GM12878 (cell line): ENCODE data around the gene B3GAT2.

ENCODE experiments used
- ATF3 ChIP-seq: IDR thresholded peaks from 2 replicates; pipeline ENCODE4 v1.6.1; 2011; ENCODE audit warnings: low read depth, mild to moderate bottlenecking, low read length, moderate library complexity, borderline replicate concordance; ENCODE audit errors: extremely low read depth
- CREB1 ChIP-seq: IDR thresholded peaks from 2 replicates; pipeline ENCODE4 v1.6.1; 2012; ENCODE audit warnings: low read depth, mild to moderate bottlenecking, inconsistent platforms
- CTCF ChIP-seq, 3 experiments: IDR thresholded peaks in 2 of 3; conservative IDR thresholded peaks in 1 of 3; 2 replicates each; pipeline ENCODE4 v1.5.1; 2011; ENCODE audit warnings: low read depth in 3 of 3, low read length in 3 of 3, mild to moderate bottlenecking in 3 of 3, control low read depth in 2 of 3, moderate library complexity in 2 of 3, inconsistent platforms in 1 of 3, mixed read lengths in 1 of 3; ENCODE audit not compliant: control insufficient read depth in 2 of 3, insufficient read depth in 1 of 3; ENCODE audit errors: extremely low read depth in 1 of 3
- EP300 ChIP-seq, 2 experiments: fragments of 150-350 bp in 1 of 2; IDR thresholded peaks; 2 replicates each; pipeline ENCODE4 v1.6.1; 2011 to 2012; ENCODE audit warnings: low read depth in 2 of 2, low read length in 2 of 2, borderline replicate concordance in 1 of 2, improper control_type of control experiment in 1 of 2, inconsistent platforms in 1 of 2; ENCODE audit not compliant: control insufficient read depth in 1 of 2
- HDGF ChIP-seq: fragments of 450-650 bp; IDR thresholded peaks from 2 replicates; pipeline ENCODE4 v1.6.1; 2016; ENCODE audit warnings: antibody characterized with exemption
- NBN ChIP-seq: fragments of 450-650 bp; IDR thresholded peaks from 2 replicates; pipeline ENCODE4 v1.6.1; 2016
- PML ChIP-seq: IDR thresholded peaks from 2 replicates; pipeline ENCODE4 v1.6.1; 2012; ENCODE audit warnings: low read length, inconsistent platforms
- POLR2A ChIP-seq: IDR thresholded peaks from 2 replicates; pipeline ENCODE4 v1.6.1; 2011; ENCODE audit warnings: low read depth, mild to moderate bottlenecking, low read length
- POLR2AphosphoS5 ChIP-seq: IDR thresholded peaks from 2 replicates; pipeline ENCODE4 v1.6.1; 2011; ENCODE audit warnings: mild to moderate bottlenecking, low read length, inconsistent platforms
- TCF3 ChIP-seq: IDR thresholded peaks from 2 replicates; pipeline ENCODE4 v1.6.1; 2012; ENCODE audit warnings: low read depth, mild to moderate bottlenecking, low read length, borderline replicate concordance; ENCODE audit not compliant: insufficient read depth
- ZBTB33 ChIP-seq: fragments of 450-650 bp; IDR thresholded peaks from 2 replicates; pipeline ENCODE4 v1.6.1; 2017; ENCODE audit warnings: mild to moderate bottlenecking

DNA sequence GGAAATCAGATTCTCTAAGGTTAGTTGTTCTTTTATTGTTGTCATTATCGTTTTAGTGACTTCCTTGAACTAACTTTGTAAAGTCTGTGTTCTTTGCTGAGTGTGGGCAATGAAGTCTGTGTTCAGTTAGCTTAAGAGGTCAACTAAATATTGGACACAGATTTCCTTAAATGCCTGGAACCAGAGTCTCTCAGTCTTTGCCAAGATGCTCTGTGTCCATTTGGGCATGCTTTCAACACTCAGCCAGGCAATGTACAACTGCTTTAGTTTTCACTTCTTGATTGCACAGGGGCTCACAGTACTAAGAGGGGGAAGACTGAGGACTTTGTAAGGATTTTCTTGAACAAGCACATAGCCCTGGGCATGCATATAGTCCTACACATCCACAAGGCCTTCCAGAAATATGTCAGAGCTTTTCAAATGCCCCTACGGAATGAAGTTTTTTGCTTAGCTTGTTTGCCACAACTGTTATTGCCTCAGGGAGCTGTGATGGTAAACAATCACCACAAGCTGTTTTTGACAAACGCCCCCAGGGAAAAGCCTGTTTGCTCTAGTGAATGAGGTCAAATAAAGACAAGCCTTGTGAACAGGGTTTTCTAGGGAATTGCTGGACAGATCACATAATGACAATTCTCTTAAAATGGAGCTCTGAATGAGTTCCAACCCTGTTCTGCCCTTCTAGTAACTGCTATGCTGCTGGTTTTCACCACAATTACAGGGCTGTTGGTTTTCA lies 82.5 kb downstream of the B3GAT2 start:
- no peak for TF ChIP-seq TCF3
- no peak for TF ChIP-seq POLR2AphosphoS5
- no peak for TF ChIP-seq ATF3
- no peak for TF ChIP-seq CTCF (IDR thresholded peaks at IDR 0.05 in 2 of 3, conservative IDR thresholded peaks at IDR 0.05 in 1 of 3; ENCODE audit: control insufficient read depth in 2 of 3, extremely low read depth in 1 of 3, insufficient read depth in 1 of 3, low read depth in 3 of 3, low read length in 3 of 3)
- TF ChIP-seq PML = no peak
- no peak for TF ChIP-seq HDGF
- TF ChIP-seq EP300 (IDR thresholded peaks at IDR 0.05; ENCODE audit: borderline replicate concordance in 1 of 2, control insufficient read depth in 1 of 2, low read depth in 2 of 2, low read length in 2 of 2) = no peak
- no peak for TF ChIP-seq CREB1
- no peak for TF ChIP-seq NBN
- TF ChIP-seq ZBTB33 = no peak
- no peak for TF ChIP-seq POLR2A
